GM11168 (cell line): ENCODE data around the gene SWI5.

ENCODE experiments used
- in situ Hi-C: fragments of 300-500 bp; cut with MboI; formaldehyde crosslinking; loops from one replicate; pipeline ENCODE4 v1.12.0; 2022; ENCODE audit warnings: low sequenced_read_pairs; ENCODE audit not compliant: unreplicated experiment

The SWI5 gene

DNA sequence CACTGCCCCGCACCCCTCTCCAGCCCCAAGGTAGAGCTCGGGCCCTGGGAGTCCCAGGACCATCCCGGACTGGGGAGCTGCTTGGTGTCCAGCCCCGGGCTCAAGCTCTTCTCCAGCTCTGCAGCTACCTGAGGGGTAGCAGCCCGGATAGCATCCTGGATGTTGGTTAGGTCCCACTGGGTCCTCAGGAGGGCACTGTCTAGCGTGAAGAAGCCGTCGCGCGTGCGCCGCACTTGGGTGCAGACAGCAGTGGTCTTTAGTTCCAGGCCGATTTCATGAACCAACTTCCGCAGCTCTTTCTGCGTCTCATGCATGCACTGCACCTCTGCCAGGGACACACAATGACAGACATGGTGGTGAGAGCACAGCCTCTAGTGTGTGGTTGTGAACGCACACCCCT, 33.5 kb downstream of the SWI5 start:
- in situ Hi-C loops = no loop called here

DNA sequence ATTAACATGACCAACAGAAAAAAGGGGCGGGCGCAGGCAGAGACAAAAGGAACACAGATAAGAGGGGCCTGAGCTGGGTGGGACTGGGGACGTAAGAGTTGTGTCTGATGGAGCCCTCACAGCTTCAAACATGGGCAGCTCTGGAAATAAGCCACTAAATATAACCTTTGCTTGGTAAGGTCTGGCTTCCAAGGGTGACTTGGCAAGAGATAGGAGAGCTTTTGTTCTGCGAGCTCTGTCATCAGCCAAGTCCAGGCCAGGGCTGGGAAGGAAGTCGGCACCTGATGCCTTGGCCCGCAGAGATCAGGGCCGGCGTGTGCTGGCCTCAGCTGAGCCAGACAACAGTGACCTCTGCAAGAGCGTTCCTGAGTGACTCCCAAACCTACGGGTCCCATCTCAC, 34.4 kb downstream of the SWI5 start:
- in situ Hi-C loops = no loop called here

DNA sequence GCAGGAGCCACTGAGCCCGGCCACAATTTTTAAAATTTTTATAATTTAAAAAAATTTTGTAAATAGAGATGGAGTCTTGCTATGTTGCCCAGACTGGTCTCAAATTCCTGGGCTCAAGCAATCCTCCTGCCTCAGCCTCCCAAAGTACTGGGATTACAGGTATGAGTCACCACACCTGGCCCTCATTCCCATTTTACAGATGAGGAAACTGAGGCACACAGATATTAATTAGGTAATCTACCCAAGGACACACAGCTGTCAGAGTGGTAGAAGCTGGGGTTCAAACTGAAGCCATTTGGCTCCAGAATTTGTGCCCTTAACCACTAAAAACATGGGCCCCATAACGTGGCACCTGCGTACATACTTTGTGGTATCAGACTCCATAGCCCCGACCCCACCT, 38.6 kb downstream of the SWI5 start:
- in situ Hi-C loops = no loop called here

DNA sequence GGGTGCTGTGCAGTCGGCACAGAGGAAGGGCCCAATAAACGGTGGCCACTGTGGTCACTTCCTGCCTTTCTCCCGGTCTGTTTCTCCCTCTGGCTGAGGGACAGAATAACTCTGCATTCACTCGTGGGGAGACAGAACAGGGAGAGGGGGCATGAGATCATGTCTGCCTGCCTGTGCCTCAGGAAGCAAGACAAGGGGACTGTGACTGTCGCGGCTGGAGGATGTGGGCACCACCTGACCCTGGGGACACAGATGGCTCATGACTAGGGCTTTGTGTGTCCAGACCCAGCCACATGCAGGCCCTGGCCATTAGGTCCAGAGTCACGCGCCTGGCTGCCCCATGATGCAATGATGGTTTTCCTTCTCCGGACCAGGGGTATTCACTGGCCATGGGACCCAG, 40.3 kb downstream of the SWI5 start:
- in situ Hi-C loops = no loop called here

DNA sequence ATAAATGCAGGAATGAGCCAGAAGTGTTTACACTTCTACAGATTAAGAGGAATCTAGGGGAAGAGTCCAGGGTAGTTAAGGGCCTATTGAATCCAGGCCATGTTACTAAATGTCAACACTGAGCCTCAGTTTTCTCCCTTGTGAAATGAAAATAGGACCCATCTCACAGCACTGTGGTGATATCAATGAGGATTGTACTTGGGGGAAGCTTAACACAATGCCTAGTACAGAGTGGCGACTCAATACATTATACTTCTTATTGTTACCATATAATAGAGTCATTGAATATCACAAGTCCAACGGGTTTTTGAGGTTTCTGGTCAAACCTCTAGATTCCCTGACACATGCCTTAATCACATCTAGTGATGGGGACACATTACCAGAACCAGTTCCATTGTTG, 41.6 kb downstream of the SWI5 start:
- in situ Hi-C loops = no loop called here

DNA sequence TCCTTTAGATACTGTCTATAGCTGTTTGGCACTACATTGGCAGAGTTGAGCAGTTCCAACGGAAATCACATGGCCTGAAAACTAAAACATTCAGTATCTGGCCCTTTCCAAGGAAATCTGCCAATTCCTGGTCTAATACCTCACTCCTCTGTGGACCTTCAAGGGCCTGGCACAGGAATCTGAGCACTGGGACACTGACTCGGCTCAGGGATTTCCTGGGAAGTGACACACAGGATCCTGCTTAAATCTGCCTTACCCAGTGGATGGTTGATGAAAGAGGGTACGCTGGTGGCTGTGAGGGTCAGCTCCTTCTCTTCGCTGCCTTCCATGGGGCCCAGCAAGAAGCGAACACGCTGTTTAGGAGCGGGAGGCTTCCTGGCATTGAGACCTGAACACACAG, 45.3 kb downstream of the SWI5 start:
- in situ Hi-C loops = no loop called here

DNA sequence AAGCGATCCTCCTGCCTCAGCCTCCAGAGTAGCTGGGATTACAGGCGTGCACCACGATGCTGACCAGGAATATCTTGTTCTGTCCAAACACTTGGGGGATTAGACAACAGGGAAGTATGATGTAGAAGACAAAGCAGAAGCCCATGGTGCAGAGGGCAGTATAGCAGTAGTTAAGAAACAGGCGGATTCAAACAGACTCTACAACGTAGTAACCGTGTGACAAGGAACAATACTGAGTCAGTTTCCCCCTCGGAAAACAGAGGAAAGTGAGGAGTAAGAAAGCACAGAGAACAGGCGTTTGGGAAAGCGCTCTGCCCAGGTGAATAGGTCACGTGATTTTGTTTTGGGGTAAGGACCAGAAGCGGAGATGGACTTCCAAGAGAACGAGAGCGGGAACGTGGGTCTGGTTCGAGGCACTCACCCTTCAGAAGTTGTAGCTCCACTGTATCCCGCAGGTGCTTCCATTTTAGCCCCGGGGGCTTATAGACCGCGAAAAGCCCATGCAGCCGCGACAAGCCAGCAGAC, 45.9 kb downstream of the SWI5 start:
- in situ Hi-C loops = no loop called here

DNA sequence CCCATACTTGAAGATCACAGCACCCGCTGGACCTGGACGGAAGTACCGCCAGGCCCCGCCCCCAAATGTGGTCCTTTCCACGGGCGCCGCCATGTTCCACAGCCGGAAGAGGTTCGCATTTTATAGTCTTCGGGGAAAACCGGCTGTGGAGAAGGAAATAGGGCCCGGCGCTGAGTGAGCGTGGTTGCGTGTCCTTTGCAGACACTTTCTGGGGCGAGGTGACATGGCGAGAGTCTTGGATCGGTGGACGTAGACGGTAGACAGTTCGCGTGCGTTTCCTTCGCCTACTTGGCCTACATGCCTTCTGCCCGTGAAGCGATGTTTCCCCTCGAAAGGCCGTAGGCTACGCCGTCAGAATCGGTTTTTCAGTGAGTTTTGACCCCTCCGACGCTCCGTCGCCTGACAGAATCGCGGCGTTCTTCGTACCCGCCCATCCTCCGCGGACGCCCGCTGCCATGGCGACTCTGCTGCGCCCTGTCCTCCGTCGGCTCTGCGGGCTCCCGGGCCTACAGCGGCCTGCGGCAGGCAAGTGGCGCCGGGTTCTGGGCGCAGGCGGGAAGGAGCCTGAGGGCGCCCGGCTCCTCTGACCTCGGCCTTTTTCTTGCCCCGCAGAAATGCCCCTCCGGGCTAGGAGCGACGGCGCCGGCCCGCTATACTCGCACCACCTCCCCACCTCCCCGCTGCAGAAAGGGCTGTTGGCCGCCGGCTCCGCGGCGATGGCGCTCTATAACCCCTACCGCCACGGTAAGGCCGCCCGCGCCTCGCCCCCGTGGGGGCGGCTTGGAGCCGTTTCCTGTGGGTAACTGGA, 46.5 kb downstream of the SWI5 start, which contains the start of the genes COQ4 and TRUB2:
TSS of gene COQ4 (plus strand) at position 436 of the 808 bp plus-strand sequence. CDS start at position 456, 20 bp downstream.
TSS of gene TRUB2 (minus strand) at position 44 of the 808 bp plus-strand sequence. CDS start at position 5, 39 bp downstream.
- in situ Hi-C loops = no loop called here

DNA sequence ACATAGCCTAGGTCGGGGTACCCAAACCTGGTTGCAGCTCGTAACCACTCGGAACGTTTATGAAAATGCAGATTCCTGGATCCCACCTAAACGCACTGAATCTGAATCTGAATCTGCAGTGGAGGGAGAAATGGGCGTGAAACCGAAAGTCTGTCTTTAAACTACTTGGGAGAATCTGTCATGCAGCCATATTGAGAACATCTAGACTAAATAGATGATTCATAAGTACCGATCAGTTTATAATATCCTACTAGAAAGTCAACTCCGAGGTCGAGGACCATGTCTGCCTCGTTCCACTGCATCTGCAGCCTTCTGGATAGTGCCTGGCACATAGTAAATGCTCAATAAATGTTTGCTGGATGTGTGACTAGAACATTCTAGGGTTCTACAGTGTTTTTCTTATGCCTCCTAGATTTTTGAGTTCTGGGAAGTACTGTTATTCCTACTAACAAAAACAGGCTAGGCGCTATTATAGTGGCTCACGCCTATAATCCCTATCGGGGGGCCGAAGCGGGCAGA, 47.2 kb downstream of the SWI5 start:
- in situ Hi-C loops = no loop called here

DNA sequence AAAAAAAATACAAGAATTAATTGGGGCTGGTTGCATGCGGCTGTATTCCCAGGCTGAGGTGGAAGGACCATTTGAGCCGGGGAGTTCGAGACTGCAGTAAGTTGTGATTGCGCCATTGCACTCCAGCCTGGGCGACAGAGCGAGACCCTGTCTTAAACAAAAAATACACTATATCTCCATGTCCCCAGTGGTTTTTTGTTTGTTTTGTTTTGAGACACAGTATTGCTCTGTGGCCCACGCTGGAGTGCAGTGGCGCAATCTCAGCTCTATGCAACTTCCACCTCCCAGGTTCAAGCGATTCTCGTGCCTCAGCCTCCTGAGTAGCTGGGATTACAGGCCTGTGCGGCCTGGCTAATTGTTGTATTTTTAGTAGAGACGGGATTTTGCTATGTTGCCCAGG, 47.7 kb downstream of the SWI5 start:
- in situ Hi-C loops = no loop called here

DNA sequence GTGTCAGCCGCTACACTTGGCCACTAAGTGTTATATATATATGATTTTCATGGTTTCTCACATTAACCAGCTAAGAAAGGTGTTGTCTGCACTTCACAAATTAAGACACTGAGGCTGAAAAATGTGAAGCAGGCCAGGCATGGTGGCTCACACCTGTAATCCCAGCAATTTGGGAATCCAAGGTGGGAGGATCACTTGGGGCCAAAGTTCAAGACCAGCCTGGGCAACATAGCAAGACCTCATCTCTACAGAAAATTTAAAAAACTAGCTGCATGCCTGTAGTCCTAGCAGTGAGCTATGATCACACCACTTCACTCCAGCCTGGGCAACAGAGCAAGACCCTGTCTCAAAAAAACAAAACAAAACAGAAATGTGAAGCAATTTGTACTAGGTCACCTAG, 48.3 kb downstream of the SWI5 start:
- in situ Hi-C loops = no loop called here

DNA sequence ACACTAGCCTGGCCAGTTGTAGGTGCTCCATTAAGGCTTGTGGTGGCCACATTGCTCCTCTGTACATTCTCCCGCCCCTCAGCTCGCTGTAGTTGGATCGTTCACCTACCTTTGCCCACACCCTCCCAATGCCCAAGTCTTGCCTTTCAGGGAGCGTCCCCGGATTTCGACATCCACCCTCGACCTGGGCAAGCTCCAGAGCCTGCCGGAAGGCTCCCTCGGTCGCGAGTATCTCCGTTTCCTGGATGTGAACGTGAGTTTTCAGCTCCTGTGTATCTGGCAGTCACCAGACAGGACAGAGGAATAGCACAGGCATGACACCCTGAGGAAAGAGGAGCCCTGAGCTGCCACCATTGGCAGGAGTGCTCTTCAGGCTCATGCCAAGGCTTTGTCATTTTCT, 49.6 kb downstream of the SWI5 start:
- in situ Hi-C loops = no loop called here

DNA sequence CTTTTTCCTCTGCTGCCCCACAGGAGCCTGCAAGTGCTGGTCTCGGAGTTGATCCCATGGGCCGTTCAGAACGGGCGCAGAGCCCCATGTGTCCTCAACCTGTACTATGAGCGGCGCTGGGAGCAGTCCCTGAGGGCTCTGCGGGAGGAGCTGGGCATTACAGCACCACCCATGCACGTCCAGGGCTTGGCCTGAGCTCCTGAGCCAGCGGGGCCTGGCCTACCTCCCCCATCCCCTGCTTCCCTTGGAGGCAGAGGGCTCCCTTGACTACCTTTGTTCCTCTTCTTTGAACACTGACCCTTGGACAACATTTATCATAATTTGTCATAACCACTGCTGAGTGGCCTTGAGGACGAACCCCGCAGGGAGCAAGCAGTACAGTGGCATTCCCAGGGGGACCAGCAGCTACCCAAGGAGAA, 57.4 kb downstream of the SWI5 start:
- in situ Hi-C loops = no loop called here

DNA sequence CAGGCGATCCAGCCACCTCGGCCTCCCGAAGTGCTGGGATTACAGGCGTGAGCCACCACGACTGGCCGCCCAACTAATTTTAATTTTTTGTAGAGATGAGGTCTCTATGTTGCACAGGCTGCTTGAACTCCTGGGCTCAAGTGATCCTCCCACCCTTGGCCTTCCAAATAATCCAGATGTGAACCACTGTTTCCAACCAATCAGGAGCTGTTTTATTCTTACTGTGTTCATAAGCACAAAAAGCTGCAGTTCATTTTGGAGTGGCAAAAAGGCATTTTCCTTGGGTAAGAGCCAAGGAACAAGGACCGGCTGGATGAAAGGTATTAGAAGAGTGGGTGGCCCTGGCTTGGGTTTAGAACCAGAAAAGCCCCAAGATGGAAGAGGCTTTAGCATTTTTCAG, 59.1 kb downstream of the SWI5 start:
- in situ Hi-C loops = no loop called here

DNA sequence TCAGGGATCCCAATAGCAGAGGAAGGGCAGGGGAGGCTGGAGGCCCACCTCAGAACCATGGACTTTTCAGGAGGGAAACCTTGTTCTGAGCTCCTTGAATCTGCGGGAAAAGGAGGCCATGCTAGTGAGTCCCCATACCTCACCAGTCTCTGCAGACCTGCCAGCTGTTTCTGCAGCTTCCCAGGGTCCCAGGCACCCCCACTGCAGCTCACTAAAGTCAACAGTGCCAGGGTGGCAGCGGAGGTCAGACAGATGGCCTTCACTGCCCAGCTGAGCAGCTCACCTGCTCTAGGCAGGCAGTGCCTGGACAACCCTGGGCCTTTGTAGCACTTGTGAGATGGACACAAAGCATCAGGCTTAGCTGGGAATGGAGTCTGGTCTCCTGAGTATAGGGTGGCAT, 59.8 kb downstream of the SWI5 start:
- in situ Hi-C loops = no loop called here

DNA sequence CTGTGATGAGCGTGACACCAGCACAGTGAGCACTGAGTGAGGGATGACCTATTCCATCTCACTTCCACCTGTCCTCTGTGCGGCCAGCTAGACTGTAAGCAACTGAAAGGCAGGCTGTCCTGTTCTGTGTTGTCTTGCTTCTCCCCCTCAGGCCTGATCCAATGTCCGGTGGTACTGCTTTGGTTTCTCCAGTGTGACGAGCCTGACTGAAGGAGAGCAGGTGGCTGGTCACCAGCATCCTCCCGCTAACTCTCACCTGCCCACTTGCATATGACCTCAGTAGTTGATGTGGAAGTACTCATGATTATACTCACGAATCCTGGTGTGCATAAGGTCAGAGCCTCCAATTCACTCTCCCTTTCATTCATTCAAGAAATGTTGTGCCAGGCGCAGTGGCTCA, 61.9 kb downstream of the SWI5 start:
- in situ Hi-C loops = no loop called here
